Endometrial microvascular endothelial cells (primary cell): ENCODE results near the gene EPHA3. TPM values are rescaled to one million over a fixed set of nuclear protein-coding genes. Genes with fewer than 3 reads are reported as not detected.

Experiments used
- in situ Hi-C: cut with HindIII; loops from 2 replicates; pipeline ENCODE4 v1.10.0; 2017; ENCODE audit warnings: low sequenced_read_pairs, low pct_unique_long_range_greater_than_20kb; ENCODE audit errors: inconsistent ontology term
- total RNA-seq: library from RNA; depleted of rRNA; stranded (reverse); fragments of >200 nt; gene quantifications from one replicate; pipeline ENCODE4 v1.2.3, GENCODE V29; 2015; ENCODE audit errors: inconsistent ontology term

Gene EPHA3
- total RNA-seq, 1 donor from 2014 or later: 0.19 TPM

- in situ Hi-C loops: no loop called here
Observed at GRCh38 chr3:89392991-89393390, 285.6 kb downstream of the EPHA3 start.

GRCh38 chr3:89395456-89395855, 288.0 kb downstream of the EPHA3 start:
- in situ Hi-C loops: no loop called here

- in situ Hi-C loops: no loop called here
Observed at GRCh38 chr3:89395996-89396395, 288.6 kb downstream of the EPHA3 start.

GRCh38 chr3:89402051-89402450, 294.6 kb downstream of the EPHA3 start:
- in situ Hi-C loops: no loop called here

- in situ Hi-C loops: no loop called here
Observed at GRCh38 chr3:89405176-89405575, 297.8 kb downstream of the EPHA3 start.

GRCh38 chr3:89405593-89405992, 298.2 kb downstream of the EPHA3 start:
- in situ Hi-C loops: no loop called here

GRCh38 chr3:89411201-89411600, 303.8 kb downstream of the EPHA3 start:
- in situ Hi-C loops: no loop called here

- in situ Hi-C loops: no loop called here
Observed at GRCh38 chr3:89414270-89414669, 306.8 kb downstream of the EPHA3 start.

GRCh38 chr3:89419647-89420241, 312.3 kb downstream of the EPHA3 start:
- in situ Hi-C loops: no loop called here

- in situ Hi-C loops: no loop called here
Observed at GRCh38 chr3:89426060-89426459, 318.6 kb downstream of the EPHA3 start.

- in situ Hi-C loops: no loop called here
Observed at GRCh38 chr3:89434621-89435380, 327.4 kb downstream of the EPHA3 start.

GRCh38 chr3:89436846-89437245, 329.4 kb downstream of the EPHA3 start:
- in situ Hi-C loops: no loop called here

- in situ Hi-C loops: no loop called here
Observed at GRCh38 chr3:89440386-89440785, 333.0 kb downstream of the EPHA3 start.

- in situ Hi-C loops: no loop called here
Observed at GRCh38 chr3:89441141-89441540, 333.7 kb downstream of the EPHA3 start.

GRCh38 chr3:89446593-89446992, 339.2 kb downstream of the EPHA3 start:
- in situ Hi-C loops: no loop called here

- in situ Hi-C loops: no loop called here
Observed at GRCh38 chr3:89447243-89447642, 339.8 kb downstream of the EPHA3 start.

- in situ Hi-C loops: no loop called here
Observed at GRCh38 chr3:89449086-89449485, 341.7 kb downstream of the EPHA3 start.

- in situ Hi-C loops: no loop called here
Observed at GRCh38 chr3:89452066-89452465, 344.6 kb downstream of the EPHA3 start.

- in situ Hi-C loops: no loop called here
Observed at GRCh38 chr3:89455240-89455639, 347.8 kb downstream of the EPHA3 start.

- in situ Hi-C loops: no loop called here
Observed at GRCh38 chr3:89467898-89468363, 360.5 kb downstream of the EPHA3 start.
